Measurements from ENCODE around the gene ZNRF3.
A peak's percentile ranks its signal among the peaks of the same experiment; 100 is the strongest.

Gene ZNRF3

GRCh38 chr22:28953976-28954880, 70.9 kb downstream of the ZNRF3 start:
- no peak for DNase-seq

GRCh38 chr22:28955817-28956216, 72.4 kb downstream of the ZNRF3 start:
- peak in 2 of 4 experiments; percentile 6 to 13 for DNase-seq

- DNase-seq, result no peak
Observed at GRCh38 chr22:28956506-28956905, 73.1 kb downstream of the ZNRF3 start.

- no peak for DNase-seq
Observed at GRCh38 chr22:28958611-28959010, 75.2 kb downstream of the ZNRF3 start.

- no peak for DNase-seq
Observed at GRCh38 chr22:28962042-28962554, 78.7 kb downstream of the ZNRF3 start.

- no peak for DNase-seq
Observed at GRCh38 chr22:28963362-28963761, 80.0 kb downstream of the ZNRF3 start.

GRCh38 chr22:28967163-28967665, 83.8 kb downstream of the ZNRF3 start:
- no peak for DNase-seq

GRCh38 chr22:28967969-28968368, 84.6 kb downstream of the ZNRF3 start:
- DNase-seq, result no peak

GRCh38 chr22:28969401-28970168, 86.2 kb downstream of the ZNRF3 start:
- no peak for DNase-seq

- DNase-seq, result no peak
Observed at GRCh38 chr22:28973352-28973751, 90.0 kb downstream of the ZNRF3 start.

- DNase-seq, result no peak
Observed at GRCh38 chr22:28977060-28977459, 93.7 kb downstream of the ZNRF3 start.

GRCh38 chr22:28977481-28977971, 94.2 kb downstream of the ZNRF3 start:
- no peak for DNase-seq

- no peak for DNase-seq
Observed at GRCh38 chr22:28978158-28978557, 94.8 kb downstream of the ZNRF3 start.

GRCh38 chr22:28978863-28979796, 95.8 kb downstream of the ZNRF3 start:
- DNase-seq, result no peak

GRCh38 chr22:28980326-28980725, 97.0 kb downstream of the ZNRF3 start:
- no peak for DNase-seq

GRCh38 chr22:28981818-28982499, 98.6 kb downstream of the ZNRF3 start:
- DNase-seq, result no peak

GRCh38 chr22:28983190-28983589, 99.8 kb downstream of the ZNRF3 start:
- no peak for DNase-seq

- no peak for DNase-seq
Observed at GRCh38 chr22:28983788-28984441, 100.5 kb downstream of the ZNRF3 start.

- DNase-seq, result no peak
Observed at GRCh38 chr22:28984482-28985158, 101.2 kb downstream of the ZNRF3 start.

GRCh38 chr22:28985581-28986290, 102.4 kb downstream of the ZNRF3 start:
- no peak for DNase-seq
